UCSD-AML1 (cell line): ENCODE data around the gene CPED1.
"Not testable (repeated sequence)": the region's sequence is repeated elsewhere in the genome, so short reads cannot be mapped to it uniquely, and the experiment has no call there.

Experiments
- DNase-seq: peaks from one replicate; lab custom pipeline; 2025; ENCODE audit not compliant: unreplicated experiment; lab: John Stamatoyannopoulos, UW

The CPED1 gene

GRCh38 chr7:121219026-121219425, 230.5 kb downstream of the CPED1 start:
- no peak for DNase-seq

DNA sequence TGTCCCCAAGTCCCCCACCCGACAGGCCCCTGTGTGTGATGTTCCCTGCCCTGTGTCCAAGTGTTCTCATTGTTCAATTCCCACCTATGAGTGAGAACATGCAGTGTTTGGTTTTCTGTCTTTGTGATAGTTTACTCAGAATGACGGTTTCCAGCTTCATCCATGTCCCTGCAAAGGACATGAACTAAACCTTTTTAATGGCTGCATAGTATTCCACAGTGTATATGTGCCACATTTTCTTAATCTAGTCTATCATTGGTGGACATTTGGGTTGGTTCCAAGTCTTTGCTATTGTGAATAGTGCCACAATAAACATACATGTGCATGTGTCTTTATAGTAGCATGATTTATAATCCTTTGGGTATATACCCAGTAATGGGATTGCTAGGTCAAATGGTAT, 232.6 kb downstream of the CPED1 start:
- not testable (repeated sequence) for DNase-seq

GRCh38 chr7:121228779-121229178, 240.3 kb downstream of the CPED1 start:
- DNase-seq: no peak

- DNase-seq: no peak
Observed at GRCh38 chr7:121235201-121235600, 246.7 kb downstream of the CPED1 start.

DNA sequence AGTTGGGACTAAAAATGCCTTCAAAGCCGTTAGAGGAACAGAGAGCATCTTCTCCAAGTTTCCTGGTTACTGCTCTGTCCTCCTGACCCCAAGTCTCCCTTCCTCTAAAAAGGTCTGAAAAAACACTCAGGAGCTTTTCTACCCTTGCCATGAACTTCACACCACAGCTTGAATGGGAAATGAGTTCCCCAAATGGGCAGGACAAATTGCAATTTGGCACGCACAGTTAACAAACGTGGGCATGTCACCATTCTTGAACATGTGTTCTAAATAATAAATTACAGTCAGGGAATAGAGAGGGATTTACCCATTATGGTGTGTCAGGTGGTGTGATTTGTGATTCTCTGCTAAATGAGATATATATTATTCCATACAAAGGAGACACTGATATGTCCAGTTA, 249.1 kb downstream of the CPED1 start:
- no peak for DNase-seq

DNA sequence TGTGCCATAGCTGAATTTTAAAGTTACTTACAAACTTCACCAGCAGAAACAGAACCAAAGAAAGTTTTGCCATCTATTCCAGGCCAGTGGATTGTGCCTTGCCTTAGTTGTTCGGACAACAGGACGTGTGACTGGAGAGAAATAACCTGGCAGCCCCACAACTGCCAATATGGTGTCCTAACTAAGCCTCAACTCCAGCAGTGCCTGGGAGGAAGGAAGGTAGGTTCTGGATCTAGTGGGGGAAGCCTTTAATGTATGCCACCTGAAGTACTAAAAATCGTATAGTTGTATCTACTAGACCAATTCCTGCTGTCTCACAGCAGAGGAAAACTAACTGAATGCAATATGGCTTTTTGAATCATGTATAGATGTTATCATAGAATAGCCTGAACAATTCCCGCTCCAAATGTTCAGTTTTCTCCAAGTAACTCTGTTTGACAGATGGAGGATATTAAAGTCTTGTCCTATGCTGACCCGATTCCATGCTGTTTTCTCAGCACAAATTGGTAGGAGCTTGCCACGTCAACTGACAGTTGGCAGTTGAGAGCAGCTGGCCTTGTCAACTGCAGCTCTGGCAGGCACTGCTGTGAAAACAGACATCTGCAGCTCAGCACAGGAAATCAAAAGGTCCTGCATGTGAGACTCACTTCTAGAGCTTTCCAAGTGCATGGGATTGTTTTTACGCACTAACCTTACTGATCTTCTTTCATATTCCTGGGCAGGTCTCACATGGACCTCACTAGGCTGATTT, 255.8 kb downstream of the CPED1 start:
- no peak for DNase-seq

DNA sequence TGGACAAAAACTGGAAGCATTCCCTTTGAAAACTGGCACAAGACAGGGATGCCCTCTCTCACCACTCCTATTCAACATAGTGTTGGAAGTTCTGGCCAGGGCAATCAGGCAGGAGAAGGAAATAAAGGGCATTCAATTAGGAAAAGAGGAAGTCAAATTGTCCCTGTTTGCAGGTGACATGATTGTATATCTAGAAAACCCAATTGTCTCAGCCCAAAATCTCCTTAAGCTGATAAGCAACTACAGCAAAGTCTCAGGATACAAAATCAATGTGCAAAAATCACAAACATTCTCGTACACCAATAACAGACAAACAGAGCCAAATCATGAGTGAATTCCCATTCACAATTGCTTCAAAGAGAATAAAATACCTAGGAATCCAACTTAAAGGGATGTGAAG, 262.9 kb downstream of the CPED1 start:
- DNase-seq: not testable (repeated sequence)

- DNase-seq: not testable (repeated sequence)
Observed at GRCh38 chr7:121252523-121253235, 264.2 kb downstream of the CPED1 start.

- no peak for DNase-seq
Observed at GRCh38 chr7:121259826-121260225, 271.3 kb downstream of the CPED1 start.

DNA sequence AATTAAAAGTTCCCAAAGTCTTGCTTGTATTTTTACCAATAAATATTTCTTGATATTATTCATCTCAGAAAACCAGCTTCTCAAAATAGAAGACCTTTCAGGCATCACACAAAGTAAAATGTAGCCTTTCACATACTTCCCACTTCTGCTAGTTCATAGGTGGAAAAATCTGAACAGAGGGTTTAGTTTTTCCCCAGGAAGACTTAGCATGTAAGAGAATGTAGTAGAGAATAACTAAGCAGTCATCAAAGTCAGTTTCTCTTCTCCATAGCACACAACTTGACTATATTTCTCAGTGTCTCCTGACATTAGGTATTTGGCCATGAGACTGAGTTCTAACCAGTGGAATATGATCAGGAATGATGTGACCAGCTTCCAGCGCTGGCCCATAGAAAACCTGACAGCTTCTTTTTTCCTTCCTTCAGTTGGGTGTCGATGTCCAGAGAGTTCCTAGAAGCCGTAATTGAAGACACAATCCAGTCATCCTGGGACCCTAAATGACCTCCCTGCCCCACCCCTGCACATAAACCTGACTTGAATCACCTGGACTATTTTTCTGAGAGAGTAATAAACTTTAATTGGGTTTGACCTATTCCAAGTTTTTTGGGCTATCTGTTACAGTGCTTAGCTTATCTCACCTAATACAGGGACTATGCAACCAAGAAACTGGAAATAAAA, 272.8 kb downstream of the CPED1 start:
- no peak for DNase-seq

GRCh38 chr7:121262221-121262620, 273.7 kb downstream of the CPED1 start:
- DNase-seq: no peak

- no peak for DNase-seq
Observed at GRCh38 chr7:121262969-121263368, 274.5 kb downstream of the CPED1 start.

DNA sequence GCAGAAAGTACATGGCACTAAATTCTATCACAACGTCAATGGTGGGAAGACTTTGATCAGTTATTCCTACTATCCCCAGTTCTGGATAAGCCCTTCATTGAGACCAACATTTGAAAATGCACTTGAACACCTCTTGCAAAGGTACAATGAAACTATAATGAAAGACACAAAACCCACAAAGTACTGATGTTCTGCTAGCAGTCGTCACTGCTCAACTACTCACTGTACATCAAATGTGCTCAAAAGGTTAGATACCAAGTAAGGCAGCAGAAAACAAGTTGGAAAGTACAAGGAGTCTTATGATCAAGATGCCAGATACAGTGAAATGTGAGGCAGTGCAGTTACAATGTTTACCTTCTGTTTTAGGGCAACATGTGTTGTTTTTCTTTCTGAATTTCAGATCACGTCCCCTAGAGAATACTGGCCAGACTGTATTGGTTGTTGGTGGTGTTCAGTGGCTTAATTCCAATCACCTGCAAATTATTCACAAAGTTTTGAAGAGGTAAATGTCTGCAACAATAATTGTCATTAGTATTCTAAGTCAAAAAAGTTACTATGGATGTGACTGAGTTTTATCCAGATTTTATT, 277.9 kb downstream of the CPED1 start:
- no peak for DNase-seq

GRCh38 chr7:121267612-121268011, 279.1 kb downstream of the CPED1 start:
- DNase-seq: no peak

GRCh38 chr7:121269798-121270197, 281.3 kb downstream of the CPED1 start:
- no peak for DNase-seq

DNA sequence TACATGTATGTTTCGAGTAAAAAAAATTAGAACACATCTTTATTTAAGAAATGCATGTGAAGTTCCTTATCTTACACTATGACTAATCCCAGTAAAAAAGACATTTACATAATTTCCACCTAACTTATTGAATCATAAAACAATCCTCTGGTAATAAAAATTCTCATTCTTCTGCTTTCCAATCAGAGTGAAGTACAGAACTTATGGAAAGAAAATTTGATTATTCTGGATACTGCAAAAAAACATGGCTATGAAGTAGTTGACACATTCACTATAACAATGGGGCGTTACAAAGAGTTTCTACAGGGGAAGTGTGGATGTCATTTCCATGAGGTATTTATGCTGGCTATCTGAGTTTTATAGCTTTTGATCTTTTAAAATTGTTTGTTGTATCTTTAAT, 282.6 kb downstream of the CPED1 start:
- DNase-seq: no peak

DNA sequence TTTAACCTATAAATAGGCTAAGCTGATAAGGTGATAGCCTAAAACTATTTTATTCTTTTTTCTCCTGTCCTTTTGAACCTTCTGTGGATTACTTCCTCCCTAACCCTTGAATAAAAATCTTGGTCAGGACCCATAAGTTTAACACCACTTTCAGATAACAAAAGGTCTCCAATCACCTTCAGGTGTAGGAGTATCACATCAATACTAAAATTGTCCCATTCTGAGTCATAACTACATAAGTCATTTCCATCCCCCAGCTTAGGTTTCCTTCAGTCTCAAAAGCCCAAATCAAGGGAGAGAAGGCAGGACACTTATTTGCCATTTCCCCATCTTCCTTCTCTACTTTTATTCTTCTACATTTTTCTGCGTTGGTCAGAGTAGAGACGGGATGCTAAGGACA, 283.4 kb downstream of the CPED1 start:
- no peak for DNase-seq

GRCh38 chr7:121272676-121273075, 284.2 kb downstream of the CPED1 start:
- no peak for DNase-seq

DNA sequence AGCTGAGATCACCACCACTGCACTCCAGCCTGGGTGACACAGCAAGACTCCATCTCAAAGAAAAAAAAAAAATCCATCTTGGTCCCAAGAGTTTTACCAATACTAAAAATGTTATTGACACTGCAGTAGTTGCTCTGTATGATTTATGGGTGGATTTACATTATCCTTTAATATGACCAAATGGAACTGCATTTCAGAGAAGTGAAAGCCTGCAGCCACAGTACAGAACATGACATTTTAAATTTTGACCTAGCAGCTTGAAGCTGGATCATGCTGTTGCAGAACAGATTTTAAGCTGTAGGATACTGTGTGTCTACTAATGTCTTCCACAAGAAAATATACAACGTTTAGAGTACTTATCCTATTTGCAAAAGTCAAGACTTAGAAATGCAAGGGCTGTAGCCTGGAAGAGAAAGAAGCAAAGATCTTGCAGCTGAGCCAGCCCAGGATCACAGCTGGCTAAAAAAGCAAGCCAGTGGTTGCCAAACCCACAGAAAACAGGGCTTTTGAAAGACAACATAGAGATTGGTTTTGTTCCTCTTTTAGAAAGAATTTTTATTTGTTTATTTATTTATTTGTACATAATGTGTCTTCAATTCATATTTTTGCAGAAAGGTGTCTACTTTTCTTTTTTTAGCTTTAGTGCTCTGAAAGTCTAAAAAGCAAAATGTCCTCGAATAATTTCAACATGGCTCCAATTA, 285.1 kb downstream of the CPED1 start:
- DNase-seq: no peak

DNA sequence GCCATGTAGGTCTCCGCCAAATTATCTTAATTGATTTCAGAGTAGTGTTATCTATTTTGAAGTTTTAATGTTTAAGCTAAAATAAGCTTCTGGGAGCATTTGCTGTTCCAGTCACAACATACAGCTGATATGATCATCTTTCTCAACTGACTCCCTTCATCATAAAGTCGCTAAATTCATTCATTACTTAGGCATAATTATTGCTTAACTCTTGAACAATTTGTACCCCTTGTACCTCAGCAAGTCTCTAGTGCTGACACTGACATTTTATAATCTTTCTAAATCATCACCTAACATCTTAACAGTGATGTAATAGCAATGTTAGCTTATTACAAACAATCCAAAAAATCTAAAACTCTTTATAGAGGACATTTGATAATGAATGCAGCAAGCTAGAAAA, 286.0 kb downstream of the CPED1 start:
- no peak for DNase-seq

- no peak for DNase-seq
Observed at GRCh38 chr7:121275204-121275603, 286.7 kb downstream of the CPED1 start.
